Ishikawa (cell line): ENCODE results near the gene OR2A14.

Experiments used
- CEBPB ChIP-seq: IDR thresholded peaks from 2 replicates; pipeline ENCODE4 v1.6.1; 2012
- CREB1 ChIP-seq: IDR thresholded peaks from 2 replicates; pipeline ENCODE4 v1.6.1; 2012; ENCODE audit warnings: low read depth
- EP300 ChIP-seq: IDR thresholded peaks from 2 replicates; pipeline ENCODE4 v1.6.1; 2012; ENCODE audit warnings: borderline replicate concordance
- TAF1 ChIP-seq: IDR thresholded peaks from 2 replicates; pipeline ENCODE4 v1.6.1; 2012; ENCODE audit warnings: low read depth, mild to moderate bottlenecking
- TEAD4 ChIP-seq: IDR thresholded peaks from 2 replicates; pipeline ENCODE4 v1.6.1; 2012
- TF ChIP-seq, protein P1 (sequence below): IDR thresholded peaks from 2 replicates; pipeline ENCODE4 v1.6.1; 2012; ENCODE audit warnings: low read depth, mild to moderate bottlenecking
- TF ChIP-seq, protein P2 (sequence below): IDR thresholded peaks from 2 replicates; pipeline ENCODE4 v1.6.1; 2012
- TF ChIP-seq, protein P3 (sequence below): IDR thresholded peaks from 2 replicates; pipeline ENCODE4 v1.6.1; 2012

DNA sequence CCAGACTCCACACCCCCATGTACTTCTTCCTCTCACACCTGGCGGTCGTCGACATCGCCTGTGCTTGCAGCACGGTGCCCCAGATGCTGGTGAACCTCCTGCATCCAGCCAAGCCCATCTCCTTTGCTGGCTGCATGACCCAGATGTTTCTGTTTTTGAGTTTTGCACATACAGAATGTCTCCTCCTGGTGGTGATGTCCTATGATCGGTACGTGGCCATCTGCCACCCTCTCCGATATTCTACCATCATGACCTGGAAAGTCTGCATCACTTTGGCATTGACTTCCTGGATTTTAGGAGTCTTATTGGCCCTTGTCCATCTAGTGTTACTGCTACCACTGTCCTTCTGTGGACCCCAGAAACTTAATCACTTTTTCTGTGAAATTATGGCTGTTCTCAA, 48.6 kb upstream of the OR2A14 start:
- TF ChIP-seq TEAD4: no peak
- no peak for TF ChIP-seq CREB1
- TF ChIP-seq, protein P1, sequence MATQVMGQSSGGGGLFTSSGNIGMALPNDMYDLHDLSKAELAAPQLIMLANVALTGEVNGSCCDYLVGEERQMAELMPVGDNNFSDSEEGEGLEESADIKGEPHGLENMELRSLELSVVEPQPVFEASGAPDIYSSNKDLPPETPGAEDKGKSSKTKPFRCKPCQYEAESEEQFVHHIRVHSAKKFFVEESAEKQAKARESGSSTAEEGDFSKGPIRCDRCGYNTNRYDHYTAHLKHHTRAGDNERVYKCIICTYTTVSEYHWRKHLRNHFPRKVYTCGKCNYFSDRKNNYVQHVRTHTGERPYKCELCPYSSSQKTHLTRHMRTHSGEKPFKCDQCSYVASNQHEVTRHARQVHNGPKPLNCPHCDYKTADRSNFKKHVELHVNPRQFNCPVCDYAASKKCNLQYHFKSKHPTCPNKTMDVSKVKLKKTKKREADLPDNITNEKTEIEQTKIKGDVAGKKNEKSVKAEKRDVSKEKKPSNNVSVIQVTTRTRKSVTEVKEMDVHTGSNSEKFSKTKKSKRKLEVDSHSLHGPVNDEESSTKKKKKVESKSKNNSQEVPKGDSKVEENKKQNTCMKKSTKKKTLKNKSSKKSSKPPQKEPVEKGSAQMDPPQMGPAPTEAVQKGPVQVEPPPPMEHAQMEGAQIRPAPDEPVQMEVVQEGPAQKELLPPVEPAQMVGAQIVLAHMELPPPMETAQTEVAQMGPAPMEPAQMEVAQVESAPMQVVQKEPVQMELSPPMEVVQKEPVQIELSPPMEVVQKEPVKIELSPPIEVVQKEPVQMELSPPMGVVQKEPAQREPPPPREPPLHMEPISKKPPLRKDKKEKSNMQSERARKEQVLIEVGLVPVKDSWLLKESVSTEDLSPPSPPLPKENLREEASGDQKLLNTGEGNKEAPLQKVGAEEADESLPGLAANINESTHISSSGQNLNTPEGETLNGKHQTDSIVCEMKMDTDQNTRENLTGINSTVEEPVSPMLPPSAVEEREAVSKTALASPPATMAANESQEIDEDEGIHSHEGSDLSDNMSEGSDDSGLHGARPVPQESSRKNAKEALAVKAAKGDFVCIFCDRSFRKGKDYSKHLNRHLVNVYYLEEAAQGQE: no peak
- TF ChIP-seq, protein P2, sequence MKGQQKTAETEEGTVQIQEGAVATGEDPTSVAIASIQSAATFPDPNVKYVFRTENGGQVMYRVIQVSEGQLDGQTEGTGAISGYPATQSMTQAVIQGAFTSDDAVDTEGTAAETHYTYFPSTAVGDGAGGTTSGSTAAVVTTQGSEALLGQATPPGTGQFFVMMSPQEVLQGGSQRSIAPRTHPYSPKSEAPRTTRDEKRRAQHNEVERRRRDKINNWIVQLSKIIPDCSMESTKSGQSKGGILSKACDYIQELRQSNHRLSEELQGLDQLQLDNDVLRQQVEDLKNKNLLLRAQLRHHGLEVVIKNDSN: no peak
- TF ChIP-seq EP300: no peak
- no peak for TF ChIP-seq CEBPB
- no peak for TF ChIP-seq TAF1
- TF ChIP-seq, protein P3, sequence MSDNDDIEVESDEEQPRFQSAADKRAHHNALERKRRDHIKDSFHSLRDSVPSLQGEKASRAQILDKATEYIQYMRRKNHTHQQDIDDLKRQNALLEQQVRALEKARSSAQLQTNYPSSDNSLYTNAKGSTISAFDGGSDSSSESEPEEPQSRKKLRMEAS: no peak
